Gastroesophageal sphincter (tissue), 4 donors: ENCODE measurements around the gene TMEM19. TPM values are rescaled to one million over a fixed set of nuclear protein-coding genes. Genes with fewer than 3 reads are reported as not detected.

ENCODE experiments used
- ATAC-seq: fragments of 150-250 bp; one replicate; pipeline ENCODE4 v1.9.1; 2016; ENCODE audit warnings: mild to moderate bottlenecking, moderate library complexity
- H3K27ac ChIP-seq, 4 donors: fragments of 200-600 bp; sonication (generic) in 3 of 4; 1 replicate in 3 of 4; 2 replicates in 1 of 4; pipeline ENCODE4 v1.5.1; 2016 to 2019
- H3K27me3 ChIP-seq: fragments of 200-600 bp; sonication (generic); one replicate; pipeline ENCODE4 v1.5.1; 2019
- H3K36me3 ChIP-seq, 2 donors: fragments of 200-600 bp; sonication (generic); one replicate each; pipeline ENCODE4 v1.5.1; 2019; ENCODE audit warnings: control low read depth in 1 of 2
- H3K4me1 ChIP-seq, 3 donors: fragments of 200-600 bp; sonication (generic); 1 replicate in 2 of 3; 2 replicates in 1 of 3; pipeline ENCODE4 v1.5.1; 2016 to 2019; ENCODE audit warnings: control low read depth in 2 of 3
- H3K4me3 ChIP-seq, 2 donors: fragments of 200-600 bp; sonication (generic); one replicate each; pipeline ENCODE4 v1.5.1; 2019; ENCODE audit warnings: mild to moderate bottlenecking in 1 of 2, moderate library complexity in 1 of 2
- H3K9me3 ChIP-seq, 3 donors: fragments of 200-600 bp; sonication (generic); one replicate each; pipeline ENCODE4 v1.5.1; 2017 to 2019; ENCODE audit warnings: control low read depth in 2 of 3
- EP300 ChIP-seq: sonication (generic); formaldehyde crosslinking; IDR thresholded peaks from one replicate; pipeline ENCODE4 v1.6.1; 2017; ENCODE audit warnings: antibody characterized with exemption, mild to moderate bottlenecking
- POLR2A ChIP-seq, 2 donors: fragments of 450-650 bp; IDR thresholded peaks; one replicate each; pipeline ENCODE4 v1.6.1; 2017; ENCODE audit warnings: antibody characterized with exemption in 2 of 2, mild to moderate bottlenecking in 2 of 2, moderate library complexity in 1 of 2
- POLR2AphosphoS5 ChIP-seq: sonication (generic); formaldehyde crosslinking; IDR thresholded peaks from one replicate; pipeline ENCODE4 v1.6.1; 2017; ENCODE audit warnings: antibody characterized with exemption
- WGBS, 2 donors: methylation state at CpG; one replicate each; pipeline ENCODE4 v1.1.5; 2018; ENCODE audit warnings: low coverage in 1 of 2; 5-methylcytosine and 5-hydroxymethylcytosine counted together
- total RNA-seq, 4 donors: library from RNA; depleted of rRNA; stranded (reverse); fragments of >200 nt; gene quantifications; one replicate each; pipeline ENCODE4 v1.1.0, GENCODE V29; 2016
- TF ChIP-seq, protein P1 (sequence below), 4 experiments: fragments of 200-600 bp in 2 of 4; fragments of 450-650 bp in 2 of 4; sonication (generic) in 1 of 4; IDR thresholded peaks; one replicate each; pipeline ENCODE4 v1.5.1; 2017 to 2019; ENCODE audit warnings: antibody characterized with exemption in 4 of 4, mild to moderate bottlenecking in 2 of 4, moderate library complexity in 2 of 4

TMEM19 gene
- total RNA-seq, 4 donors from 2014 or later = 15.5 to 28.9 (median 19.9) TPM

DNA sequence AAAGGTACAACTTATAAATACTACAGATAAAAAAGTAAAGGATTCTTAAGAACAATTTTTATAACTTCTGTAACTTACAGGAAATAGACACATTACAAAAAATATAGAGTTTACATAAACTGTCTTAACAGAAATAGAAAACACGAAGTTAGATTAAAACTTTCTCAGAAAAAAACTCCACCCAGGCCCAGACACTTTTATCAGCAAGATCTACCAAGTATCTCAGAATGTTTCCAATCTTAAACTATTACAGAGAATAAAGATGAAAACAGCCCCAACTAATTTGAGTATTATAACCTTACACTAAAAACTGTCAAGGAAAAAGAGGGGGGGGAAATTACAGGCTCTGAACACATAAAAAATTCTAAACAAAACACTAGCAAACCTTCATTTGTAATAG lies 30.4 kb upstream of the TMEM19 start:
- H3K27ac ChIP-seq = no peak overlapping the region
- peaks cover 0 to 74% of the 10 kb centered on the region in 2 donors for H3K36me3 ChIP-seq
- no peak for ATAC-seq
- no peaks in the 10 kb centered on the region for H3K9me3 ChIP-seq
- H3K4me3 ChIP-seq = no peak overlapping the region
- H3K27me3 ChIP-seq = no peaks in the 10 kb centered on the region
- TF ChIP-seq POLR2A (IDR thresholded peaks at IDR 0.05) (no peak), POLR2AphosphoS5 (no peak), EP300 (no peak)
- TF ChIP-seq, protein P1, sequence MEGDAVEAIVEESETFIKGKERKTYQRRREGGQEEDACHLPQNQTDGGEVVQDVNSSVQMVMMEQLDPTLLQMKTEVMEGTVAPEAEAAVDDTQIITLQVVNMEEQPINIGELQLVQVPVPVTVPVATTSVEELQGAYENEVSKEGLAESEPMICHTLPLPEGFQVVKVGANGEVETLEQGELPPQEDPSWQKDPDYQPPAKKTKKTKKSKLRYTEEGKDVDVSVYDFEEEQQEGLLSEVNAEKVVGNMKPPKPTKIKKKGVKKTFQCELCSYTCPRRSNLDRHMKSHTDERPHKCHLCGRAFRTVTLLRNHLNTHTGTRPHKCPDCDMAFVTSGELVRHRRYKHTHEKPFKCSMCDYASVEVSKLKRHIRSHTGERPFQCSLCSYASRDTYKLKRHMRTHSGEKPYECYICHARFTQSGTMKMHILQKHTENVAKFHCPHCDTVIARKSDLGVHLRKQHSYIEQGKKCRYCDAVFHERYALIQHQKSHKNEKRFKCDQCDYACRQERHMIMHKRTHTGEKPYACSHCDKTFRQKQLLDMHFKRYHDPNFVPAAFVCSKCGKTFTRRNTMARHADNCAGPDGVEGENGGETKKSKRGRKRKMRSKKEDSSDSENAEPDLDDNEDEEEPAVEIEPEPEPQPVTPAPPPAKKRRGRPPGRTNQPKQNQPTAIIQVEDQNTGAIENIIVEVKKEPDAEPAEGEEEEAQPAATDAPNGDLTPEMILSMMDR (IDR thresholded peaks at IDR 0.05) = no peak
- peaks cover 0 to 53% (median 0%) of the 10 kb centered on the region in 3 donors for H3K4me1 ChIP-seq
- 57 to 69% methylated on average over 1 of the region's 1 CpG for WGBS, 2 donors

DNA sequence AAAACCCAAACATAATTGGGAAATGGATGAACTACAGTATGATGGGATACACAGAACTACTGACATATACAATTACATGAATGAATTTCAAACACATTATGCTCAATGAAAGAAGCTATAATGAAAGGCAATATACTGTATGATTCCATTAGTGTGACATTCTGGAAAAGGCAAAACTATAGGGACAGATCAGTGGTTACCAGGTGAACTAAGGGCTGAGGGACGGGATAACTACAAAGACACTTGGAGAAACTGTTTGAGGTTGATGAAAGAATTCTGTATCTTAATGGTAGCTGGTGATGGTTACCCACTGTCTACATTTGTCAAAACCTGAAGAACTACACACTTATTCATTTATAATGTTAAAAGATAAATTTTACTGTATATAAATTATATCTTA lies 30.0 kb upstream of the TMEM19 start:
- Histone ChIP-seq H3K27me3 (no peaks in the 10 kb centered on the region), H3K27ac (no peak overlapping the region), H3K4me3 (no peak overlapping the region), H3K36me3 (peaks cover 0 to 74% of the 10 kb centered on the region in 2 donors), H3K9me3 (no peaks in the 10 kb centered on the region), H3K4me1 (peaks cover 0 to 53% (median 1%) of the 10 kb centered on the region in 3 donors)
- no peak for ATAC-seq
- 88 to 100% methylated on average over 1 of the region's 1 CpG for WGBS, 2 donors
- no peak for TF ChIP-seq POLR2A (IDR thresholded peaks at IDR 0.05)

DNA sequence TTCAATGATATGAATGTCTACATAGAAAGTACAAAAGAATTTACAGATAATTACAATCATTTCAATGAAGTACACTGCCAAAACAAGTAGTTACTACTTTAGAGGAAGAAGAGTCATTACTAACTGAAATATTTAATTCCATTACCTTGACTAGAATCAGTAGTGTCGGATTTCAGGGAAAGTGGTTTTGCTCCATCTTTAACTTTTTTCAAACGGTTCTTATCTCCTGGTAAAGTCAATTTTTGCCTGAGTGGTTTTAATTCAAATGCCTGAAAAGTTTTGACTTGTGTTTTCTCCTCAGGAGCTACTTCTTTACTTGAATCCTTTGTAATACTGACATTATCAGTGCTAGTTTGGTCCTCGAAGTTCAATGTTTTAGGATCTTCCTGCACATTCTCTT lies 29.1 kb upstream of the TMEM19 start:
- no peaks in the 10 kb centered on the region for H3K9me3 ChIP-seq
- ATAC-seq = no peak
- WGBS, 2 donors = 63 to 74% methylated on average over 3 of the region's 3 CpGs
- peaks cover 0 to 53% (median 7%) of the 10 kb centered on the region in 3 donors for H3K4me1 ChIP-seq
- H3K27ac ChIP-seq = no peak overlapping the region
- H3K36me3 ChIP-seq = peaks cover 0 to 70% of the 10 kb centered on the region in 2 donors
- H3K4me3 ChIP-seq = no peak overlapping the region
- H3K27me3 ChIP-seq = no peaks in the 10 kb centered on the region
- TF ChIP-seq EP300 = no peak
- TF ChIP-seq POLR2A (IDR thresholded peaks at IDR 0.05) = no peak
- TF ChIP-seq, protein P1 (IDR thresholded peaks at IDR 0.05) = no peak
- TF ChIP-seq POLR2AphosphoS5 = no peak

DNA sequence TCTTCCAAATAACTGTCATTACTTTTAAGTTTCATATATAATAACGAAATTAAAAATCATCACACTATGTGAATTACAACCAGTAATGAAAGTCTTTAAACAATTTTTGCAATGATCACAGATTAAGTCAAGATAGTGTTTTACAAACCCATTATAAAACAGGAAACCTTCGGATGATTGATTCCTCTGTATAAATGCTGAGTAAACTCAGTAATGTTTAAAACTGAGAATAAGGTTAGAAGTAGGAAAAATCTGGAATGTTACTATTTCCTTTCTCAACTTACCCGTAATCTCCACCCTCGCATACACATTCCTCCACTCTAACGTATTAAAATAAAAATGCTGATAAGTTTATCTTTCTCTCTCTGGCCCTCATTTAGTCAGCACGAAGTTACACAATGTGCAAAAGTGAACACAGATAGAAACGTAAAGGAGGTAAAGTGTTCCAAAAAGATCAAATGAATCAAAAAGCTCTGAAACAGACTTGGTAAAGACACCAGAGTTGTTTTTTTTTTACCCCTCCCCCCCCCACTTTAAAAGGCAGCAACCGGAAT lies 23.8 kb upstream of the TMEM19 start:
- H3K4me3 ChIP-seq = peak overlapping the region; percentile 65 to 80
- no peak for TF ChIP-seq POLR2A (IDR thresholded peaks at IDR 0.05)
- no peak for TF ChIP-seq POLR2AphosphoS5
- TF ChIP-seq, protein P1 (IDR thresholded peaks at IDR 0.05) = no peak
- no peak for TF ChIP-seq EP300
- H3K36me3 ChIP-seq = peaks cover 0 to 32% of the 10 kb centered on the region in 2 donors
- H3K27ac ChIP-seq = peak overlapping the region; percentile 91 to 98 (median 94)
- no peaks in the 10 kb centered on the region for H3K9me3 ChIP-seq
- H3K4me1 ChIP-seq = peaks cover 0 to 47% (median 12%) of the 10 kb centered on the region in 3 donors
- no peak for ATAC-seq
- WGBS, 2 donors = 3 to 9% methylated on average over 8 of the region's 8 CpGs
- no peaks in the 10 kb centered on the region for H3K27me3 ChIP-seq

DNA sequence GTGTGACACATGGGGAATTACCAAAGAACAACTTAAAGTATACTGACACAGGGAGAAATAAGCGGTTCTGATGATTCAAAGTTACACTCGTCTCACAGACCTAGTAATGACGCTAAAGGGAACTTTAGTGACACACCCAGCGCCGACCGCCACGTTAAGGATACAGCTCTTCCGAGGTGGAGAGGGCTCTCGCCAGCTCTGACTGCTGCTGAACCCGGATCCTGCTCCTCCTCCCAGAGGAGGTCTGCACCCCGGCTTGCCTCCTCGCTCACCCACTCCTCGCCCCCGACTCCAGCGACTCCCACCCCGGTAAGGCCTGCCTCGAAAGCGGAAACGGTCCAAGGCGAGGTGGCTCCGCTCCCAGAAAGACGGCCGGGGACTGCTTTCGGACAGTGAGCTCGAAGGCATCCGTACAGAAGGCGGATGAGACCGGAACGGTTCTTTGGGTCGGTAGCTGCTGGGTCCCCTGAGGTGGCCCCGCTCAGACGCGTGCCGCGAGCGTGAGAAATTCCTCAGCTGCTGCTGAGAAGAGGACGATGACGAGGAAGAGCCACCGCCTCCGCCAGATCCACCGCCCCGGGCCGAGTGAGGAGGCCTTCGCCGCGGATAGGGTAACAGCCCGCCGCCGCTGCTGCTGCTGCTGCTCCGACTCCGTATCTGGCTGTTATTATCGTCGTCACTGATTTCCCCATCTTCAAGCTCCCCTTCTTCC lies 22.9 kb upstream of the TMEM19 start:
- Histone ChIP-seq H3K36me3 (peaks cover 0 to 22% of the 10 kb centered on the region in 2 donors), H3K27ac (peak overlapping the region; percentile 91 to 98 (median 94)), H3K4me3 (peak overlapping the region; percentile 65 to 80), H3K4me1 (peaks cover 0 to 47% (median 12%) of the 10 kb centered on the region in 3 donors), H3K27me3 (no peaks in the 10 kb centered on the region), H3K9me3 (no peaks in the 10 kb centered on the region)
- peak; percentile 49 for ATAC-seq
- TF ChIP-seq EP300 (no peak), POLR2A (IDR thresholded peaks at IDR 0.05) (peak in 1 of 2 donors; percentile 10)
- WGBS, 2 donors = 0% methylated on average over 8 of the region's 53 CpGs
